NB4 (cell line): ENCODE data around the gene APCDD1L.

ENCODE experiments used
- CTCF ChIP-seq: IDR thresholded peaks from one replicate; pipeline ENCODE4 v1.5.1; 2012; ENCODE audit warnings: low read depth, low read length
- POLR2A ChIP-seq: IDR thresholded peaks from 2 replicates; pipeline ENCODE4 v1.6.1; 2011; ENCODE audit warnings: mild to moderate bottlenecking; ENCODE audit not compliant: insufficient read length; ENCODE audit errors: extremely low read depth

- TF ChIP-seq CTCF (no peak), POLR2A (no peak)
Measured at GRCh38 chr20:58519940-58520712, 4.9 kb upstream of the APCDD1L start.
